NK-92 (cell line): ENCODE results near the gene DLL4.

Experiments
- DNase-seq: peaks from one replicate; lab custom pipeline; 2025; ENCODE audit not compliant: unreplicated experiment; lab: John Stamatoyannopoulos, UW

DLL4 gene

DNA sequence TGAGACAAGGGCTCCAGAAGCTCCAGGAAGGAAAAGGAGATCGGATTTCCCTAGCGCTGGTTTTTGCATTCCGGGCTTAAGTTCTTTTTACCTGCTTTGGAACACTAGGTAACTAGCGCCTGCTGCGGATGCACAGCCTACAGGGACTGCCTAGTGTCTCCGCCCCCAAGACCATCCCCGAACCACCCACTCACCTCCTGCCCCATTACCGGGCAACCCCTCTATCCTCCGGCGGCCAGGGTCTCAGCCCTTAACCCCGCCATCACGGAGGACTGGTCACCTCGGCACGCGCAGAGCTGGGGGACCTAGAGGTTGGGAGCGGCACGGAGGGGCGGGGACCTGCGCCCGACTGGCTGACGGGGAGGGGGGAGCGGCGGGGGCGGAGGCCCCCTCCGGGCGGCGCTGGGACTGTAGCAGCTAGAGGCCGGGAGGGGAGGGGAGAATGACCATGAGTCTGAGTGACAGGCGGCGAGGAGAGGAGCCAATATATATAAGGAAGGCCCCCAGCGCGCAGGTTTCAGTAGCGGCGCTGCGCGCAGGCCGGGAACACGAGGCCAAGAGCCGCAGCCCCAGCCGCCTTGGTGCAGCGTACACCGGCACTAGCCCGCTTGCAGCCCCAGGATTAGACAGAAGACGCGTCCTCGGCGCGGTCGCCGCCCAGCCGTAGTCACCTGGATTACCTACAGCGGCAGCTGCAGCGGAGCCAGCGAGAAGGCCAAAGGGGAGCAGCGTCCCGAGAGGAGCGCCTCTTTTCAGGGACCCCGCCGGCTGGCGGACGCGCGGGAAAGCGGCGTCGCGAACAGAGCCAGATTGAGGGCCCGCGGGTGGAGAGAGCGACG lies at the start of gene DLL4:
Gene DLL4, plus strand, starts transcription at position 520 of the 839 bp plus-strand sequence. CDS start 329 bp downstream, outside the sequence.
- DNase-seq = no peak

GRCh38 chr15:40879609-40880008 lies 49.5 kb upstream of the DLL4 start:
- no peak for DNase-seq

- no peak for DNase-seq
Measured at GRCh38 chr15:40881351-40881750, 47.8 kb upstream of the DLL4 start.

- no peak for DNase-seq
Measured at GRCh38 chr15:40886586-40886985, 42.6 kb upstream of the DLL4 start.

GRCh38 chr15:40889112-40889511 lies 40.0 kb upstream of the DLL4 start:
- no peak for DNase-seq

- DNase-seq = no peak
Measured at GRCh38 chr15:40891138-40891537, 38.0 kb upstream of the DLL4 start.

DNA sequence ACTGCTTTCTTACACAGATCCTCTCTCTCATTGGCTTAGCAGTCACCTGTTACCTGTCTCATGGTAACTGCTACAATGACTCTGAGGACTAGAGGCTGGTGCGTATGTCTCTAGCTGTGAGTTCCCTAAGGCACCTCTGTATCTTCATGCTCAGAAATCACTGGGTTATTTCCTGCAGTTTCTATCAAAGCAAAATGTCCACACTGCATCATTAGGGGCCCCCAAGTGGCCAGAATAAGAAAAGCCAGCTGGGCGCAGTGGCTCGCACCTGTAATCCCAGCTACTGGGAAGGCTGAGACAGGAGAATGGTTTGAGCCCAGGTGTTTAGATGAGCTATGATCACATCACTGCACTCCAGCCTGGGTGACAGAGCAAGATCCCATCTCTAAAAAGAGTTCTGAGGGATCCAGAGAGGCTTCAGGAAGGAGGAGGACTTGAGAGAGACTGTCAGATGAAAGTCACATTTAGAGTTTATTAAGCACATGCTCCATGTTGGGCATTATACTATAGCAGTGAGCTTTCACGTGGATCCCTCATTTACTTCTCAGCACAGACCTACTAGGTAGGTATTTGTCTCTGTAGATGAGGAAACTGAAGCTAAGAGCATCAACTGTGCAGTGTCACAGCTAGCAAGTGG lies 37.2 kb upstream of the DLL4 start:
- no peak for DNase-seq

DNA sequence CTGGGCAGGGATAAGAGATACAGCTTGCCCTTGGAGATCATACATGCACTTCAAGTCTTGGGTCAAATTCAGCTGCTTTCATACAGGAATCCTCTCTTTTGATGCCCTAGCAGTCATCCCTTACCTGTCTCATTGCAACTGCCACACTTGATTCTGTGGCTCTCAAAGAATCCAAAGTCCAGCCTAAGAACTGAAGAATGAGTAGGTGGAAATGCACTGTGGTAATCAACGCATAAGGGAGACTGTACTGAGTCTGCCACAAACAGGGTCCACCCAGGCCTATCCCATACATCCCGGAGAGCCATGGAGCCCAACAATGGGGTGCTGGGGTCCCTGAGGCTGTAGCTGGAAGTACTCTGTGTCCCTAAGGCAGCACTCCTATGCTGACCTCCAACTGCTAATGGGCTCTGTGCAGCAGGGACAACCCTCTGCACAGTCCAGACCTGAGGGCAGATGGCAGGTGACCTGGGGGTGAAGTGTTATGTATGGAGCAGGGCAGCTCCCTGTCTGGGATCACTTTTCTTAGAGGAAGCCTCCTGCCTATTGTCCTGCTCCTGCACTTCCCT lies 36.6 kb upstream of the DLL4 start:
- DNase-seq = no peak

GRCh38 chr15:40893019-40893670 lies 36.0 kb upstream of the DLL4 start:
- no peak for DNase-seq

- peak; percentile 83 for DNase-seq
Measured at GRCh38 chr15:40893733-40894680, 35.1 kb upstream of the DLL4 start, which contains the start of gene VPS18. Gene VPS18 (plus strand): TSS chr15:40894450. CDS start chr15:40894769, 319 bp downstream.

- no peak for DNase-seq
Measured at GRCh38 chr15:40894681-40895448, 34.3 kb upstream of the DLL4 start.

GRCh38 chr15:40899536-40900207 lies 29.5 kb upstream of the DLL4 start:
- DNase-seq = no peak

- DNase-seq = no peak
Measured at GRCh38 chr15:40900256-40901052, 28.7 kb upstream of the DLL4 start.

DNA sequence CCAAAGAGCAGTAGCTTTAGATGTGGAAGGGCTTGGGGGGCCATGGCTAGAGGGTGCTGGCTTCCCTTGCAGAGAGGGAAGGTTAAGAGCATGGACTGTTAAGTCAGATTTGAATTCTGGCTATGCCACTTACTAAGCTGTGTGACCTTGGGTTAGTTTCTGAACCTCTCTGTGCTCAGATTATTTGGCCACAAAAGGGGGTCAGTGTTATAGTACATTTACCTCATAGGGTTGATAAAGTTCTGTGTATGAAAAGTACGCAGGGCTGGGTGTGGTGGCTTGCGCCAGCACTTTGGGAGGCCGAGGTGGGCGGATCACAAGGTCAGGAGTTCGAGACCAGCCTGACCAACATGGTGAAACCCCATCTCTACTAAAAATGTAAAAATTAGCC lies 28.1 kb upstream of the DLL4 start:
- DNase-seq = no peak

- DNase-seq = no peak
Measured at GRCh38 chr15:40902605-40903561, 26.3 kb upstream of the DLL4 start.

- DNase-seq = no peak
Measured at GRCh38 chr15:40904552-40905201, 24.5 kb upstream of the DLL4 start.
